Ovary (tissue), 9 donors: ENCODE data around the gene RBKS. TPM values are rescaled to one million over a fixed set of nuclear protein-coding genes. Genes with fewer than 3 reads are reported as not detected.
A peak's percentile ranks its signal among the peaks of the same experiment; 100 is the strongest.

ENCODE experiments used
- DNase-seq, 5 donors: peaks; one replicate each; pipeline ENCODE4 v3.0.0-alpha.2; 2019 to 2020
- H3K27ac ChIP-seq, 2 donors: fragments of 200-600 bp; one replicate each; pipeline versions ENCODE4 v1.5.1 to v1.8.0; 2019 to 2022
- H3K27me3 ChIP-seq: fragments of 200-600 bp; one replicate; pipeline ENCODE4 v1.8.0; 2022
- H3K36me3 ChIP-seq: fragments of 200-600 bp; sonication (generic); one replicate; pipeline ENCODE4 v1.5.1; 2019
- H3K4me1 ChIP-seq: one replicate; pipeline ENCODE4 v1.8.1; 2013; ENCODE audit warnings: mild to moderate bottlenecking, moderate library complexity; ENCODE audit not compliant: insufficient read depth
- H3K4me3 ChIP-seq: fragments of 200-600 bp; sonication (generic); one replicate; pipeline ENCODE4 v1.5.1; 2017
- H3K9me3 ChIP-seq, 2 donors: fragments of 200-600 bp in 1 of 2; sonication (generic) in 1 of 2; one replicate each; pipeline versions ENCODE4 v1.5.1 to v1.8.1; 2013 to 2019; ENCODE audit warnings: mild to moderate bottlenecking in 1 of 2, moderate library complexity in 1 of 2
- EP300 ChIP-seq: sonication (generic); formaldehyde crosslinking; IDR thresholded peaks from one replicate; pipeline ENCODE4 v1.6.1; 2017; ENCODE audit warnings: antibody characterized with exemption
- POLR2A ChIP-seq: fragments of 450-650 bp; IDR thresholded peaks from one replicate; pipeline ENCODE4 v1.6.1; 2017; ENCODE audit warnings: antibody characterized with exemption, mild to moderate bottlenecking, moderate library complexity
- WGBS, 3 donors: extraction: QIAGEN DNeasy Blood & Tissue Kit in 1 of 3; methylation state at CpG; one replicate each; pipeline versions ENCODE4 v1.1.5 to v1.1.7; 2013 to 2017; 5-methylcytosine and 5-hydroxymethylcytosine counted together
- intact Hi-C, 4 donors: fragments of 100-400 bp; cut with DNase I; formaldehyde crosslinking; loops; one replicate each; pipeline versions ENCODE4 v1.11.0 to v1.15.1; 2022 to 2023
- polyA plus RNA-seq, 2 donors: library from polyadenylated mRNA; stranded (reverse); fragments of 200-250 nt in 1 of 2; fragments of 350-450 nt in 1 of 2; fragmentation: Illumina TruSeq in 1 of 2; extraction: RNeasy Lipid Tissue Mini Kit (QIAGEN cat#74804) in 1 of 2; gene quantifications; one replicate each; pipeline ENCODE4 v1.2.3, GENCODE V29; 2013 to 2014
- total RNA-seq, 7 donors: library from RNA; depleted of rRNA in 2 of 7; stranded (reverse); fragments of >200 nt in 2 of 7; fragmentation: NEBNext Ultra II Directional in 3 of 7; extraction: Animal tissue kit (Norgen Biotek cat#: 25700) in 3 of 7; gene quantifications; one replicate each; pipeline versions ENCODE4 v1.1.0 to v1.2.4, GENCODE V29; 2016 to 2023
- TF ChIP-seq, protein P1 (sequence below), 3 donors: fragments of 450-650 bp in 2 of 3; fragments of 200-600 bp in 1 of 3; IDR thresholded peaks; one replicate each; pipeline versions ENCODE4 v1.5.1 to v1.8.0; 2016 to 2022; ENCODE audit warnings: antibody characterized with exemption in 3 of 3, mild to moderate bottlenecking in 1 of 3
- donor health status: DM: no; HTN: no; CAD: no; lungs with moderate emphysema.
- donor health status: DM: no; HTN: no; CAD: no.
- donor health status: Bipolar disorder and iron deficiency.
- donor health status: DM: yes; HTN: yes; CAD: no.
- donor health status: DM: no; HTN: no; CAD: no.
- donor health status: DM: yes; HTN: yes; CAD: no.

The RBKS gene
- total and polyA plus RNA-seq, 9 donors, result 1.9 to 32.9 (median 4.0) TPM

DNA sequence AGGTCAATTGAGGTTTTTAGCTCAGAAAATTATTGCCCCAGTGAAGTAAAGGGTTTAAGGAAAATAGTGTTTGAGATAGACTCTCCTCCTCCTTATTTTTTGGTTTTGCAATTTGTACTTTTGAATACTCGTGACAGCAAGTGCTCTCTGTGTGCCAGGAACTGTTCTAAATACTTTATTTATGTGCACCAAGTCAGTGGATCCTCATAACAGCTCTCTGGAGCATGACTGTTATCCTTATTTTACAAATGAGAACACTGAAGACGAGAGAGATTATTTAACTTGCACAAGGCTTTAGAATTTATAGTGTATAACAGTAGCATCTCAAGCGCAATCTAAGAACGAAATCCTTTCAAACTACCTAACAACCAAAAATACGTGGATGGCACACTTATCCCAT lies 25.0 kb upstream of the RBKS start:
- no peak for TF ChIP-seq EP300
- TF ChIP-seq POLR2A, result no peak
- TF ChIP-seq, protein P1, sequence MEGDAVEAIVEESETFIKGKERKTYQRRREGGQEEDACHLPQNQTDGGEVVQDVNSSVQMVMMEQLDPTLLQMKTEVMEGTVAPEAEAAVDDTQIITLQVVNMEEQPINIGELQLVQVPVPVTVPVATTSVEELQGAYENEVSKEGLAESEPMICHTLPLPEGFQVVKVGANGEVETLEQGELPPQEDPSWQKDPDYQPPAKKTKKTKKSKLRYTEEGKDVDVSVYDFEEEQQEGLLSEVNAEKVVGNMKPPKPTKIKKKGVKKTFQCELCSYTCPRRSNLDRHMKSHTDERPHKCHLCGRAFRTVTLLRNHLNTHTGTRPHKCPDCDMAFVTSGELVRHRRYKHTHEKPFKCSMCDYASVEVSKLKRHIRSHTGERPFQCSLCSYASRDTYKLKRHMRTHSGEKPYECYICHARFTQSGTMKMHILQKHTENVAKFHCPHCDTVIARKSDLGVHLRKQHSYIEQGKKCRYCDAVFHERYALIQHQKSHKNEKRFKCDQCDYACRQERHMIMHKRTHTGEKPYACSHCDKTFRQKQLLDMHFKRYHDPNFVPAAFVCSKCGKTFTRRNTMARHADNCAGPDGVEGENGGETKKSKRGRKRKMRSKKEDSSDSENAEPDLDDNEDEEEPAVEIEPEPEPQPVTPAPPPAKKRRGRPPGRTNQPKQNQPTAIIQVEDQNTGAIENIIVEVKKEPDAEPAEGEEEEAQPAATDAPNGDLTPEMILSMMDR (IDR thresholded peaks at IDR 0.05), result no peak
- Histone ChIP-seq H3K27ac (peak overlapping the region in 1 of 2 donors; percentile 17), H3K36me3 (no peaks in the 10 kb centered on the region), H3K27me3 (no peaks in the 10 kb centered on the region), H3K4me1 (peaks cover 5% of the 10 kb centered on the region), H3K9me3 (no peaks in the 10 kb centered on the region), H3K4me3 (no peak overlapping the region)
- peak in 1 of 5 donors; percentile 44 for DNase-seq
- WGBS, 3 donors, result 11 to 30% (median 27%) methylated on average over 5 of the region's 5 CpGs
- intact Hi-C loops, result no loop called here

DNA sequence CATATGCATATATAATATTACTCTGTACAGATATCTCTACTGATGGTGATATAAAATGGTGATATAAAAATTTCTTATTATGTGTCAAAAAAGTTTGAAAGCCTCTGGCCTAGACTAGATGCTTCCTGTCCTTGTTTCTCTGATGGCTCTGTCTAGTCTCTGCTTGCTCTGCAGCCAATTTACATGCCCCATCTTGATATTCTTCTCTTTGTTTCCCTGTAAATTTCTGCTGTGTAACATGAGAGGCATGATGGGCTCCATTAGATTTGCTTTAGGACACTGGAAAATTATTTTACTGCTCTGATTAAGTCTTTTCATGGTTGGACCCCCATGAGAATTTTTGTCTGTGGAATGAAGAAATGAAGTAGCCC lies 24.6 kb upstream of the RBKS start:
- TF ChIP-seq POLR2A, result no peak
- TF ChIP-seq, protein P1 (IDR thresholded peaks at IDR 0.05), result no peak
- no peak for TF ChIP-seq EP300
- intact Hi-C loops, result no loop called here
- H3K27ac ChIP-seq, result peak overlapping the region in 1 of 2 donors; percentile 17
- no peaks in the 10 kb centered on the region for H3K27me3 ChIP-seq
- no peaks in the 10 kb centered on the region for H3K36me3 ChIP-seq
- no peaks in the 10 kb centered on the region for H3K9me3 ChIP-seq
- H3K4me1 ChIP-seq, result peaks cover 5% of the 10 kb centered on the region
- DNase-seq, result no peak
- no peak overlapping the region for H3K4me3 ChIP-seq

DNA sequence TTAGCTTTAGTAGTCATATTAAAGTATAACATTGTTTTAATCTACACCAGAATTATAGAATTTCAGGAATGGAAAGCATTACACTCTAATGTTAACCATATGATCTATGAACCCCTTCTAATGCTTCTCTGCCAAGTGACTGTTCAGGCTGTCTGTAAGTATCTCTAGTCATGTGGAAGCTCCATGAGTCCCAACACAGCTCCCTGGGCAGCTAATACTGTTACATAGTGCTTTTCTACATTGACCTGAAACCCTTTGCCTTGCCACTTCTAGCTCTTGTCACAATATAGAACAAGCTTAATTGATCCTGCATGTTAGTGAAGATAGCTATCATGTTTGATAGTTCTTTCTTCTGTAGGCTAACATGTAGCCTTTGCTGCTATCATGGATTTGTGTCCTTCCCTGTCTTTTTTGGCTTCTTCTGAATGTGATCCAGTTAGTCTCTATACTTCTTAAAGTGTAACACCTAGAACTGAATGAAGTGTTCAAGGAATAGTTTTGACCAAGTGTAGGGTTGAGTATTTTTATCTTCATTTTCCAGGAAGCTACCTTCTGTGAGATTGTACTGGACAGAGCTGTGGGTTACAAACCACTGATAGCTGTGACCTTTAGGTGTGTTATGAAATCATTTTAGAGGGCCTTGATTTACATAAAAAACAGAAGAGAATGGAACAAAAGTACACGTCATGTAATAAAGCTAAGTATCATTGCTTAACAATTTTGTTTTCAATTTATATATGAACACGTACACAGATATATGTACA lies 24.0 kb upstream of the RBKS start:
- intact Hi-C loops, result no loop called here

DNA sequence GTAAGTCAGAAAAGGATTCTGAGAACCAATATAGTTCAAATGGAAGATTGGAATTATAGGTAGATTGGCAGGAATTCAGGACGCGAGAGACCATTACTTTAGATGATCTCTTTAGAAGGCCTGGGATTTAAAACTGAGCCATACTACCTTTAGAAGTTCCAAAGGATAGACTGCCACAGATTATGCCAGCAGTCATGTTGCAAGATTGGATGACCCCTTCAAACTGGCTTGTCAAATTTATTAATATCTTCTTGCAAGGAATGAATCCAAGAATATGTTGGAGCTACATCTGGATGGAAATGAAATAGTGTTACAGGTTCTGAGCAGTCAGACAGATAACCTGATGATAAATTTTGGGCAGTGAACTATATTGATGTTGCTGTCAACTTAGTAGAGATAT lies 22.3 kb upstream of the RBKS start:
- no peak for TF ChIP-seq EP300
- no peak for TF ChIP-seq POLR2A
- TF ChIP-seq, protein P1 (IDR thresholded peaks at IDR 0.05), result no peak
- intact Hi-C loops, result no loop called here

More for the DNA sequence above, 24.0 kb upstream of the RBKS start:
- 90 to 95% (median 90%) methylated on average over 2 of the region's 2 CpGs for WGBS, 3 donors
- no peaks in the 10 kb centered on the region for H3K9me3 ChIP-seq
- no peaks in the 10 kb centered on the region for H3K27me3 ChIP-seq
- H3K4me3 ChIP-seq, result no peak overlapping the region
- no peak overlapping the region for H3K27ac ChIP-seq
- TF ChIP-seq POLR2A (no peak), EP300 (no peak)
- TF ChIP-seq, protein P1 (IDR thresholded peaks at IDR 0.05), result no peak
- H3K36me3 ChIP-seq, result no peaks in the 10 kb centered on the region
- peaks cover 5% of the 10 kb centered on the region for H3K4me1 ChIP-seq
- DNase-seq, result no peak

More for the DNA sequence above, 22.3 kb upstream of the RBKS start:
- no peak for DNase-seq
- Histone ChIP-seq H3K27ac (no peak overlapping the region), H3K4me3 (no peak overlapping the region), H3K36me3 (no peaks in the 10 kb centered on the region), H3K9me3 (no peaks in the 10 kb centered on the region), H3K27me3 (no peaks in the 10 kb centered on the region), H3K4me1 (peaks cover 5% of the 10 kb centered on the region)
- WGBS, 3 donors, result 94 to 98% (median 98%) methylated on average over 2 of the region's 2 CpGs
